Renal pelvis (tissue), 4 donors: ENCODE measurements around the gene FPR2. TPM values are rescaled to one million over a fixed set of nuclear protein-coding genes. Genes with fewer than 3 reads are reported as not detected.
"Not testable (repeated sequence)": the region's sequence is repeated elsewhere in the genome, so short reads cannot be mapped to it uniquely, and the experiment has no call there.

Experiments
- DNase-seq: peaks from one replicate; pipeline ENCODE4 v3.0.0-alpha.2; 2013
- polyA plus RNA-seq, 3 donors: library from polyadenylated mRNA; unstranded; fragments of 120-200 nt; gene quantifications; one replicate each; pipeline ENCODE4 v1.2.1, GENCODE V29; 2013; ENCODE audit not compliant: insufficient read length in 3 of 3

FPR2 gene
- polyA plus RNA-seq, 3 donors = 0.15 to 0.19 TPM; not detected in 1

- DNase-seq = no peak
These were observed 21.3 kb upstream of the FPR2 start for GRCh38 chr19:51739466-51740213.

DNA sequence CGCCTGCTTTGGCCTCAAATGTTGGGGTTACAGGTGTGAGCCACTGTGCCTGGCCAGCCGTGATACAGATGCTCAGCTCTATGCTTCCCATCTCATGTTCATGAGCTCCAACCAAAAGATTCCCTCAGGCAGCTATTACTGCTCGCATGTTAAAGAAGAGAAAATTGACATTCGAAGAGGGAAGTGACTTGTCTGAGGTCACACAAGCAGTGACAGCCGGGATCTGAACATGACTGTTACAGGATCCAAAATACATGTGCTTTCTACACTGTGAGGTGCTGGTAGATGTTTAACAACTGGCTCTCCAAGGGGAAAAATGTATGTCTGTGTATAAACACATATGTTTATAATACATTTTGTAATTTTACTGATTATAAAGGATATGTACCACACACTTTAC lies 20.6 kb upstream of the FPR2 start:
- DNase-seq = no peak

GRCh38 chr19:51742789-51743188 lies 18.2 kb upstream of the FPR2 start:
- no peak for DNase-seq

GRCh38 chr19:51743405-51743804 lies 17.6 kb upstream of the FPR2 start:
- no peak for DNase-seq

- DNase-seq = no peak
These were observed 14.2 kb upstream of the FPR2 start for GRCh38 chr19:51746731-51747130.

GRCh38 chr19:51749979-51750378 lies 11.0 kb upstream of the FPR2 start:
- DNase-seq = no peak

DNA sequence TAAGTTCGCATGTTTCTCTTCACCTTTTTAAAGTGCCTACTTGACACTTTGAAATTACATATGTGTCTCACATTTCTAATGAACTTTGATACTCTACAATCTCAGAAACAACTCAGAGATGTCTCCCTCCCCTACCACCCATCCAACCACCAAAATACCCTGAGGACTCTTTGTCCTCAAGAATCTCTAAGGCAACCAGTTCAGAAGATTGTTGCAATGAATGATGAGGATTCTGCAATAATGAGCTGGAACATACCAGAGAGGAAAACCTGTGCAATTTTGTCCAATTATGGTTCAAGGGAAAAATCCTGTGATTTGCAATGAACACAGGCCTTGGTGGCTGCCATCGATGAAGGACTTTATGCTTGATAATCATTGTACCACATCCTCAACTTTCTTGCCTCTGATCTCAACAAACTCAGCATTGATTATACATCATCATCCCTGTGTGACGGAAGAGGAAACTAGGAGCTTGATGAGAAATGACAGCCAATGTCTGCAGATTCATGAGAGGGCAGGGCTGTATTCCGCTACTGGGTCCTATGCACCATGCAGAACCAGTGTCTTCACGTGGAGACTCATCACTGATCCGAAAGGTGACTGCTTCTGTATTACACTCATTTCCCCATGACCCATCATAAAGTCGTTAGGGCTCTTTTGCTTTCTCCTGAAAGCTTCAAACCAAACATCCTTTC lies 10.4 kb upstream of the FPR2 start:
- no peak for DNase-seq

DNA sequence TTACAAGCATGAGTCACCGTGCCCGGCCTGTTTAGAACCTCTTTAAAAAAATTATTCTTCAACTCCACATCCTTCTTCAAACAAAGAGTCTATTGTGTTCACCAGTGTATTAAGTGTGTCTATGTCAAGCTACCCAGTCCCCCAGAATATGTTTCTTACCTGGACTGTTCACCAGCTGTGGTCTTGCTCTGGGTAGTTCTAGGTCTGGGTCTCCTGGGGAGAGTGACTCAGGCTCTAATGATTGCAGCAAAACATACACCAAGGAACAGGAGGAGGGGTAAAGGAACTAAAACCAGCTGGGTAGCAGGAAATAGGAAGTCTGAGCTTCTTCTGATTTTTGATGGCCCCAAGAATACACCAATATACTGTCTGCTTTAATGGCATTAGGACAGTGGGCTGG lies 9.3 kb upstream of the FPR2 start, which contains the start of gene FPR1:
Gene FPR1, minus strand, starts transcription at position 224 of the 400 bp plus-strand sequence. CDS start 4,884 bp downstream, outside the sequence.
- no peak for DNase-seq

GRCh38 chr19:51754109-51754508 lies 6.9 kb upstream of the FPR2 start:
- DNase-seq = no peak

DNA sequence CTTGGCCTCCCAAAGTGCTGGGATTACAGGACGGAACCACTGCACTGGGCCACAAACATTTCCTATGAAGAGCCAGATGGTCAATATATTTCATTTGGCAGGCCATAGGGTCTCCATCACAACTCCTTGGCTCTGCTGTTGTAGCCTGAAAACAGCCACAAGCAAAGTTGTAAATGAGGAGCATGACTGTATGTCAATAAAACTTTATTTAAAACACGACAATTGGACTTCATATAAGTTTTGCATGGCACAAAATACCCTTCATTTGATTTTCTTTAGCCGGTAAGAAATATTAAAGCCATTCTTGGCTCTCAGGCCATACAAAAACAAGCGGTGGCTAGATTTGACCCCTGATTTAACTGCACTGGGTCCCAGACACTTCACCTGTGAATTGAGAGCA lies 6.2 kb upstream of the FPR2 start:
- no peak for DNase-seq

DNA sequence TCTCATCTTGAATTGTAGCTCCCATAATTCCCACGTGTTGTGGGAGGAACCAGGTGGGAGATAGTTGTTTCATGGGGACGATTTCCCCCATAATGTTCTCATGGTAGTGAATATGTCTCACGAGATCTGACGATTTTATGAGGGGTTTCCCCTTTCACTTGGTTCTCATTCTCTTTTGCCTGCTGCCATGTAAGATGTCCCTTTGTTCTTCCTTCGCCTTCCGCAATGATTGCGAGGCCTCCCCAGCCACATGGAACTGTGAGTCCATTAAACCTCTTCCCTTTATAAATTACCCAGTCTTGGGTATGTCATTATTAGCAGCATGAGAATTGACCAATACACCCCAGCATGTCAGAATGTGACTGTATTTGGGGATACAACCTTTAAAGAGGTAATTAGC lies 5.4 kb upstream of the FPR2 start:
- no peak for DNase-seq

DNA sequence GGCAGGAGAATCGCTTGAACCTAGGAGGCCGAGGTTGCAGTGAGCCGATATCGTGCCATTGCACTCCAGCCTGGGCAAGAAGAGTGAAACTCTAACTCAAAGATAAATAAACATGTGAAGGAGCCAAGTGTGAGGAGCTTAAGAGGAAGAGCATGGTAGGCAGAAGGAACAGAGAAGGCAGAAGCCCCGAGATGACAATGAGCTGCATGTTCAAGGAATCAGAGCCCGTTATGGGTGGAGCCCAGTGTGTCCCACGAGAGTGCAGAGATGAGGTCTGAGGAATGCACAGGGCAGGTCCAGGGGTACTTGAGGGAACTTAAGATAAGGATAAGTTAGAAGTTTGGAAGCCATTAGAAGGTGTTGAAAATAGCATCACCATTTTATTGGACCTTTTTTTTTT lies 716 bp downstream of the FPR2 start:
- no peak for DNase-seq

DNA sequence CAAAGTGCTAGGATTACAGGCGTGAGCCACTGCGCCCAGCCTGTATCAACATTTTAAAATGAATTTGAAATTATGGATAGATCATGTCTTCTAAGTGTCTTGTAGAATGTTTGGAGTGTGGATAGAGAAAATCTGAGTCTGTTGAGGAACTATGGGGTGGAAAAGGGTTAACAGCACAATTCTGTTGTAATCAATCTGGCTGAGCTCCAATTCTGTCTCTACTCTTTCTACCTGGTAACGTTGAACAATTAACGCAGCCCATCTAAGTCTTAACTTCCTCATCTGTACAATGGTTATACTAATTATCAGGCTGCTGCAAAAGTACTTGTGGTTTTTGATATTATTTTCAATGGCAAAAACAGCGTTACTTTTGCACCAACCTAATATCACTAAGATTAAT lies 4.1 kb downstream of the FPR2 start:
- no peak for DNase-seq

DNA sequence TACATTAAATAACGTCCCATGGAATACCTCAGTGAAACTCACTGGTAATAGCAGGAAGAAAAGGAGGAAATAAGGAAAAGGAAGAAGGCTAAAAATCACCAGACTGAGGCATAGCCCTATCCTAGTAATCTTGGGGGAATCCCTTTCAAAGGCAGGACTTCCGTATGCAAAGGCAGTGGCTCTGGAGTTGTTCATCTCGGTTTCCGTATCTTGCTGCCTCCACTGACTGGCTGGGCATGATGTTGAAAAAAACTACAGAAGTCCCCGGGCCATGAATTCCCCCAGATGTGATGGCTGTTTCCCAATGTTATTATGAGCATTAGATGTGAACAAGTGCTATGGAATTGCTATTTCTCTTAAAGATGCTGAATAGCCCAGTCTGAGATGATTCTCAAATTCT lies 5.5 kb downstream of the FPR2 start:
- no peak for DNase-seq

DNA sequence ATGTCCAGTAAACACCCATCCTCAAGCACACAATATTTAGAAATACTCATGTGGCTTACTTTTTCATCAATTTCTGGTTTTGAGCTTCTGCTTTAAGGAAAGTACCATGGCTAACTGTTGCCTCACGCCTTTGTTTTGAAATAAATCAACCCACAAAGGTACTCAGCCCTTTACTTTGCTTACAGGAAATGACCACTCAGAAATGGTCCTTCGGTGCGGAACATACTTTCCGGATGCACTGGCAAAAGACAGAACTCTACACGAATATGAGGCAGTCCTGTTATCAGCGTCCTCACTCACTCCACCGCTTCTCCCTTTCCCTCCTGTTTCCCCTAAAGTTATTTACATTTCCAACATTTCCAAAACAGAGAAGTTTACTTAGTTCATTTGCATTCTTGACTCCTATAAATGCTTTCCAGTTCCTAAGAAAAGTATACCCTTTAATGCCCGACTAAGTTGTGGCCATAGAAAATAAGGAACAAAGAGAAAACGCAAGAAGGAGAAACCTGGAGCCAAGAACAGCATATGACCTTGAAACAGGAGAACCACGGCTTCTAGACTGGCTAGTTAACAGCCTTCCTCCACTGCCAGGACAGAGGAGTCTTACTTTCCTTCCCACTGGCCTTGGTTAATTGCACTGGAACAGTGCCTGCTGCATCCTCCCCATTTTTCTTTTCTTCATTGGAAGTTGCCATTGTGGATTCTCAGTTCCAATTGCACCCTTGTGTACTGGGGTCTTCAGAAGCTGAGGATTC lies 10.6 kb downstream of the FPR2 start:
- DNase-seq = no peak

- no peak for DNase-seq
These were observed 12.0 kb downstream of the FPR2 start for GRCh38 chr19:51772977-51773376.

GRCh38 chr19:51776561-51776960 lies 15.6 kb downstream of the FPR2 start:
- not testable (repeated sequence) for DNase-seq

GRCh38 chr19:51777570-51778462 lies 16.8 kb downstream of the FPR2 start:
- DNase-seq = peak; percentile 80

DNA sequence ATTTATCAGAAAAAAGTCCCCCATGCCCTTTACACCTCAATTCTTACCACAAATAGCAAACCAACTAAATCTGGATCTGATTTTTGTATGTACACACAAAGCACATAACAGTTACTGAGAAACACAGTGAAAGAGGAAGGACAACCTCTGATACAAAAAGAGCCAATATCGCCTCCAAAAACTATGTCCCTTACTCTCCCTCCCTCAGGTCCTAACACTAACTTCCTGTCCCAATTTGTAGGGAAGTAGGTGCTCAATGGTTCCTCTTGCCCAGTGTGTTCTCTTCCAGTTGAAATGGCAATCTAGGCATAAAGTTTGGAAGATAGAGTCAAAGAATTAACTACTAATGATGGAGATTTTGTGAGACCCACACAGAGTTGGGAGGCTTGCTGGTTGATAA lies 18.2 kb downstream of the FPR2 start:
- no peak for DNase-seq

- DNase-seq = no peak
These were observed 18.7 kb downstream of the FPR2 start for GRCh38 chr19:51779703-51780102.

DNA sequence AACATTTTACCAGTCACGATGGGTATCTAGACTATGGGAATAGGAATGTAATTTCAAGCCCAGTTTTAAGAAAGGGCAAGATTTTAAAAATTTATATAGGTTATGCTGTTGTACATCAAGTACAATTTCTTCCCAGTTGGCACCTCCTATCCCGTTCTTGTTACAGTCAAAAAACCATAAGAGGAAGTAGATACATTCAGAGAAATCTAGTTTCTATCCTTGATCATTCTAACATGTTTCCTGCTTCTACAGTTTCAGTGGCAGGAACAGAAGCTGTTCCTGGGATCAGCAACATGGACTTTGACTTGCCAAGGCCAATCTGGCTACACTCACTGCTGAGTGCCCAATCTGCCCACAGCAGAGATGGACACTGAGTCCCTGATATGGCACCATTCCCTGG lies 19.3 kb downstream of the FPR2 start:
- no peak for DNase-seq

- DNase-seq = no peak
These were observed 21.0 kb downstream of the FPR2 start for GRCh38 chr19:51781999-51782398.
